Neural cell (in vitro differentiated cells): ENCODE results near the gene PATZ1.

Source experiments
- EP300 ChIP-seq: fragments of 450-650 bp; conservative IDR thresholded peaks from 2 replicates; pipeline ENCODE4 v1.6.1; 2014; ENCODE audit warnings: antibody characterized with exemption, mild to moderate bottlenecking, moderate library complexity; ENCODE audit not compliant: poor library complexity, severe bottlenecking
- EZH2 ChIP-seq: fragments of 200-600, 300-800 bp; shearing (Covaris generic), sonication (generic); IDR thresholded peaks from 2 replicates; pipeline ENCODE4 v1.6.1; 2014; ENCODE audit warnings: antibody characterized with exemption, low read length, borderline replicate concordance, mild to moderate bottlenecking; ENCODE audit not compliant: insufficient read depth, poor library complexity, severe bottlenecking
- POLR2AphosphoS5 ChIP-seq: IDR thresholded peaks from 2 replicates; pipeline ENCODE4 v1.6.1; 2012
- TF ChIP-seq, protein P1 (sequence below): IDR thresholded peaks from 2 replicates; pipeline ENCODE4 v1.6.1; 2012; ENCODE audit warnings: borderline replicate concordance
- TF ChIP-seq, protein P2 (sequence below): fragments of 450-650 bp; IDR thresholded peaks from 2 replicates; pipeline ENCODE4 v1.5.1; 2014; ENCODE audit warnings: antibody characterized with exemption, mild to moderate bottlenecking, moderate library complexity; ENCODE audit not compliant: poor library complexity, severe bottlenecking

DNA sequence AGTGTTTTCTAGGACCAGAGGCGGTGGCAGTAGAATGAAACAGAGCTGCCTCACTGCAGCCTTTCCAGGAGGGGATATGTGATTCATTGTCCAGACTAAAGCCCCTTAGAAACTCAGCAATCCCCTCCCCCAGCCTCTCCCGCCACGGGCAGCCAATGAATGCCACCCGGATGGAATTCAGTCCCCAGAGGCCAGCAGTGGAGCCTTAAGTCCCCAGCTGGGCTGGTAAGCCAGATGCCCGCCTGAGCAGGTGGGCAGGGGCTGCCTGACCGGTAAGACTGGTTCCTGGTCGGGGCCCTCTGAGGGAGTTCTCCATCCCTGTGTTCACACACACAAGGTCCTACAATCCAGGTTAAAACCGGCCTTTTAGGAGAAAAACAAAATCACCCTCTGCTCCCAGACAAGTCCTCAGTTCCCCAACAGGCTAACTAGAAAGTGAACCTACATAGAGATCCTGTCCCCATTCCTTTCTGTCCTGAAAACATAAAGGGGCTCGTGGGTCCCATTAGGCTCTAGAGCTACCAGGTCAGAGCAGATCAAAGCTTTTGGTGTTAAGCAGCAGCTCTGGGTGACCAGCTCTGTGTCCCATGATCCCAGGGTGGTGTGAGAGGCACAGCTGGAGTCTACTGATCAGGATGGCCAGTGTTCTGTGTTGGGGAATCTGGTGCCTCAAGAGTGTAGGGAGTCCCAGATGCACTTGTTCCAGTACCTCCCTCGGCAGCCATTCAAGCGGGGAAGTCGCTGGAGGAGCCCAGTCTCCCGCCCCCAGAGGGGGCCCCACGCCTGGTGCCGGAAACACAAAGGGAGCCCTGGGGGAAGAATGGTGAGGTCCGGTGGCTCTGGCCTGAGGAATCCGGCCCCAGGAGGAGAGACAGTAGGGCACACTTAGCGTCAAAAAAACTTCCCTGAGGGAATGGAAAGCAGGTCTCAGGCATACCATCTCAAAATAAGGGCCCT is 2.6 kb downstream of the PATZ1 start:
- TF ChIP-seq, protein P1, sequence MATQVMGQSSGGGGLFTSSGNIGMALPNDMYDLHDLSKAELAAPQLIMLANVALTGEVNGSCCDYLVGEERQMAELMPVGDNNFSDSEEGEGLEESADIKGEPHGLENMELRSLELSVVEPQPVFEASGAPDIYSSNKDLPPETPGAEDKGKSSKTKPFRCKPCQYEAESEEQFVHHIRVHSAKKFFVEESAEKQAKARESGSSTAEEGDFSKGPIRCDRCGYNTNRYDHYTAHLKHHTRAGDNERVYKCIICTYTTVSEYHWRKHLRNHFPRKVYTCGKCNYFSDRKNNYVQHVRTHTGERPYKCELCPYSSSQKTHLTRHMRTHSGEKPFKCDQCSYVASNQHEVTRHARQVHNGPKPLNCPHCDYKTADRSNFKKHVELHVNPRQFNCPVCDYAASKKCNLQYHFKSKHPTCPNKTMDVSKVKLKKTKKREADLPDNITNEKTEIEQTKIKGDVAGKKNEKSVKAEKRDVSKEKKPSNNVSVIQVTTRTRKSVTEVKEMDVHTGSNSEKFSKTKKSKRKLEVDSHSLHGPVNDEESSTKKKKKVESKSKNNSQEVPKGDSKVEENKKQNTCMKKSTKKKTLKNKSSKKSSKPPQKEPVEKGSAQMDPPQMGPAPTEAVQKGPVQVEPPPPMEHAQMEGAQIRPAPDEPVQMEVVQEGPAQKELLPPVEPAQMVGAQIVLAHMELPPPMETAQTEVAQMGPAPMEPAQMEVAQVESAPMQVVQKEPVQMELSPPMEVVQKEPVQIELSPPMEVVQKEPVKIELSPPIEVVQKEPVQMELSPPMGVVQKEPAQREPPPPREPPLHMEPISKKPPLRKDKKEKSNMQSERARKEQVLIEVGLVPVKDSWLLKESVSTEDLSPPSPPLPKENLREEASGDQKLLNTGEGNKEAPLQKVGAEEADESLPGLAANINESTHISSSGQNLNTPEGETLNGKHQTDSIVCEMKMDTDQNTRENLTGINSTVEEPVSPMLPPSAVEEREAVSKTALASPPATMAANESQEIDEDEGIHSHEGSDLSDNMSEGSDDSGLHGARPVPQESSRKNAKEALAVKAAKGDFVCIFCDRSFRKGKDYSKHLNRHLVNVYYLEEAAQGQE = no peak
- TF ChIP-seq, protein P2, sequence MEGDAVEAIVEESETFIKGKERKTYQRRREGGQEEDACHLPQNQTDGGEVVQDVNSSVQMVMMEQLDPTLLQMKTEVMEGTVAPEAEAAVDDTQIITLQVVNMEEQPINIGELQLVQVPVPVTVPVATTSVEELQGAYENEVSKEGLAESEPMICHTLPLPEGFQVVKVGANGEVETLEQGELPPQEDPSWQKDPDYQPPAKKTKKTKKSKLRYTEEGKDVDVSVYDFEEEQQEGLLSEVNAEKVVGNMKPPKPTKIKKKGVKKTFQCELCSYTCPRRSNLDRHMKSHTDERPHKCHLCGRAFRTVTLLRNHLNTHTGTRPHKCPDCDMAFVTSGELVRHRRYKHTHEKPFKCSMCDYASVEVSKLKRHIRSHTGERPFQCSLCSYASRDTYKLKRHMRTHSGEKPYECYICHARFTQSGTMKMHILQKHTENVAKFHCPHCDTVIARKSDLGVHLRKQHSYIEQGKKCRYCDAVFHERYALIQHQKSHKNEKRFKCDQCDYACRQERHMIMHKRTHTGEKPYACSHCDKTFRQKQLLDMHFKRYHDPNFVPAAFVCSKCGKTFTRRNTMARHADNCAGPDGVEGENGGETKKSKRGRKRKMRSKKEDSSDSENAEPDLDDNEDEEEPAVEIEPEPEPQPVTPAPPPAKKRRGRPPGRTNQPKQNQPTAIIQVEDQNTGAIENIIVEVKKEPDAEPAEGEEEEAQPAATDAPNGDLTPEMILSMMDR = no peak
- no peak for TF ChIP-seq POLR2AphosphoS5
- no peak for TF ChIP-seq EZH2
- TF ChIP-seq EP300 = no peak
